ENCODE results near the gene HCN1. TPM values are rescaled to one million over a fixed set of nuclear protein-coding genes. Genes with fewer than 3 reads are reported as not detected.

The HCN1 gene
- total RNA-seq, 1 donor = under 0.01 TPM

DNA sequence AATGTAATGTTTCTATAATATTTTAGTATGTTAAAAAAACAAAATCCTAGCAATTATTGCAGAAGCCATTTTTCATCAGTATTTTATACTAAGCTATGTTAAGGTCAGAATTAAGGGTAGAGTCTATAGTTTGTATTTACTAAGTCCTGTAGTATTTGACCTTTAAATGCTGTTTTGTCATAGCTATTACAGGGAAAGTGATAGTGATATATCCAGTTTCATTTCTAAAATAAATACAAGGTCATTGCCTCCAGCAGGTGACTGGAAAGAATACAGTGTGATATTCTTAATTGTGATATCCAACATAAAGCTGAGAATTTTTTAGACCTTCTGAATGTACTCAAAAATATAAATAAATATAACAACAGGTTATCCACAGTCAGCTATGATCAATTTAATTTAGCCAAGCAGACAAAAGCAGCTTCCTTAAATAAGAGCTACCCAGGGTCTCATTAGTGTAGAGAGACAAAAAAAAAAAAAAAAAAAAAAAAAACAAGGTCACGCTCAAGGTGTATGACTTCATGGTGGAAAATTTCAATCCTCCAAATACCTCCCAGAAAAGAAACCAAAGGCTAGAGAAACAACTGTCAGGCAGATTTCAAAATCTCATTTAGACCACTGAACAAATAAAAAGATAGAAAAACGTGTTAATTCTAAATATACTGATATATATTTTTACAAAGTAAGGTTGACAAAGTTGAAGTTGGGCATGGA lies 278.7 kb downstream of the HCN1 start:
- DNase-seq (ENCODE audit: low read depth) = no peak
- no peak for TF ChIP-seq CTCF (IDR thresholded peaks at IDR 0.05; ENCODE audit: insufficient read depth, low read depth, low read length)
- H3K4me3 ChIP-seq (ENCODE audit: low read depth, low read length) = no peak overlapping the region

- H3K4me3 ChIP-seq (ENCODE audit: low read depth, low read length) = no peak overlapping the region
- no peak for DNase-seq (ENCODE audit: low read depth)
- TF ChIP-seq CTCF (IDR thresholded peaks at IDR 0.05; ENCODE audit: insufficient read depth, low read depth, low read length) = no peak
Measured at GRCh38 chr5:45414620-45415573, 281.3 kb downstream of the HCN1 start.

DNA sequence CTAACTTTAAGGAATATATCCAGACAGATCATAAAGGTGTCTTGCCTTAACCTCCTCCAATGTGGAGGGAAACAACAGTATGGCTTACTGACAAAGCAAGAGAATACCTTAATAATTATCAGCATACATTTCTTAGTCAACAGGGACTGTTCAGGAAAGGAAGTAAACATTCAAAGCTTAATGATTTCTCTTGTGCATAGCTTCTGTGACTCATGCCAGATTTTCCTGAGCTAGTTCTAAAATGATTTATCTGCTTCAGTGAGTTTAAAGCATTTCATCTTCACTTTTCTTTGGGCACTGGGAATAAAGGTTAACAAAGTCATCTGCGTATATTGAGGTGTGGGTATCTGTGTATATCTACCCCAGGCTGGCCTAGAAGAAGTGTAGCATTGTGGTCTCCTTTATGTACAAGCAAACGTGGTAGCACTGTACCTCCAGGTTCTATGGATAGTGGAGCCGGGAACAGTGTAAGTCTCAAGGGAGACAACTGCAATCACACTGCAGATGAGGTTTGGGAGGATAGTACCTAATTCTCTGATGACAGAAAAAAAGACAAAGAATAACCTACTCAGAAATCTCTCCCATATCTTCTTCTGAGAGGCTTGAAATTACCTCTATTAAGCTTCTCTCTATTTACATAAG lies 284.1 kb downstream of the HCN1 start:
- TF ChIP-seq CTCF (IDR thresholded peaks at IDR 0.05; ENCODE audit: insufficient read depth, low read depth, low read length) = no peak
- DNase-seq (ENCODE audit: low read depth) = no peak
- H3K4me3 ChIP-seq (ENCODE audit: low read depth, low read length) = no peak overlapping the region

- DNase-seq (ENCODE audit: low read depth) = no peak
- no peak overlapping the region for H3K4me3 ChIP-seq (ENCODE audit: low read depth, low read length)
- no peak for TF ChIP-seq CTCF (IDR thresholded peaks at IDR 0.05; ENCODE audit: insufficient read depth, low read depth, low read length)
Measured at GRCh38 chr5:45410304-45410995, 285.7 kb downstream of the HCN1 start.

DNA sequence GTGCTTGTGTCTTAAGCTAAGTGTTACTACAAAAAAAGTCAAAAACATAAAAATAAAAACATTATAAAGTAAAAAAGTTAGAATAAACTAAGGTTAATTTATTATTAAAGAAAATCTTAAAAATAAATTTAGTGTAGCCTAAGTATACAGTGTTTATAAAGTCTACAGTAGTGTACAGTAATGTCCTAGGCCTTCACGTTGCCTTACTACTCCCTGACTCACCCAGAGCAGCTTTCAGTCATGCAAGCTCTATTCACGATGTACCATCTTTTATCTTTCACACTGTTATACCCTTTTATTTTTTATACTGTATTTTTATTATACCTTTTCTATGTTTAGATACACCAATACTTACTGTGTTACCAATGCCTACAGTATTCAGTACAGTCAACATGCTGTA lies 288.1 kb downstream of the HCN1 start:
- no peak overlapping the region for H3K4me3 ChIP-seq (ENCODE audit: low read depth, low read length)
- DNase-seq (ENCODE audit: low read depth) = no peak
- no peak for TF ChIP-seq CTCF (IDR thresholded peaks at IDR 0.05; ENCODE audit: insufficient read depth, low read depth, low read length)

GRCh38 chr5:45402804-45403455 lies 293.2 kb downstream of the HCN1 start:
- no peak overlapping the region for H3K4me3 ChIP-seq (ENCODE audit: low read depth, low read length)
- no peak for DNase-seq (ENCODE audit: low read depth)
- TF ChIP-seq CTCF (IDR thresholded peaks at IDR 0.05; ENCODE audit: insufficient read depth, low read depth, low read length) = no peak

All from fibroblast of villous mesenchyme (primary cell).